ENCODE measurements around the gene BICC1. TPM values are rescaled to one million over a fixed set of nuclear protein-coding genes. Genes with fewer than 3 reads are reported as not detected.

The BICC1 gene
- total RNA-seq (2014; rRNA removed; shearing (Covaris generic)), result 8.6 and 11.8 TPM in 2 replicates

- DNase-seq (ENCODE audit: low spot score), result peak; percentile 4
Measured at GRCh38 chr10:58512491-58513187, at the start of gene BICC1. Gene BICC1, plus strand, starts transcription at chr10:58512872. Its CDS starts 272 bp downstream, at chr10:58513144.

- DNase-seq (ENCODE audit: low spot score), result no peak
Measured at GRCh38 chr10:58464956-58465355, 47.7 kb upstream of the BICC1 start.

GRCh38 chr10:58465629-58466028 lies 47.0 kb upstream of the BICC1 start:
- DNase-seq (ENCODE audit: low spot score), result no peak

- no peak for DNase-seq (ENCODE audit: low spot score)
Measured at GRCh38 chr10:58467931-58468635, 44.6 kb upstream of the BICC1 start.

GRCh38 chr10:58473976-58474375 lies 38.7 kb upstream of the BICC1 start:
- peak; percentile 7 for DNase-seq (ENCODE audit: low spot score)

GRCh38 chr10:58475322-58476277 lies 37.1 kb upstream of the BICC1 start:
- peak; percentile 8 for DNase-seq (ENCODE audit: low spot score)

GRCh38 chr10:58477122-58477521 lies 35.5 kb upstream of the BICC1 start:
- DNase-seq (ENCODE audit: low spot score), result peak; percentile 24

- DNase-seq (ENCODE audit: low spot score), result no peak
Measured at GRCh38 chr10:58477902-58478301, 34.8 kb upstream of the BICC1 start.

- DNase-seq (ENCODE audit: low spot score), result no peak
Measured at GRCh38 chr10:58479045-58479444, 33.6 kb upstream of the BICC1 start.

- no peak for DNase-seq (ENCODE audit: low spot score)
Measured at GRCh38 chr10:58480321-58480720, 32.4 kb upstream of the BICC1 start.

GRCh38 chr10:58481569-58482109 lies 31.0 kb upstream of the BICC1 start:
- DNase-seq (ENCODE audit: low spot score), result no peak

- DNase-seq (ENCODE audit: low spot score), result no peak
Measured at GRCh38 chr10:58486821-58487220, 25.9 kb upstream of the BICC1 start.

GRCh38 chr10:58488921-58489320 lies 23.8 kb upstream of the BICC1 start:
- no peak for DNase-seq (ENCODE audit: low spot score)

- DNase-seq (ENCODE audit: low spot score), result no peak
Measured at GRCh38 chr10:58502956-58503355, 9.7 kb upstream of the BICC1 start.

- DNase-seq (ENCODE audit: low spot score), result no peak
Measured at GRCh38 chr10:58508316-58508715, 4.4 kb upstream of the BICC1 start.

GRCh38 chr10:58511765-58512490 lies 744 bp upstream of the BICC1 start:
- no peak for DNase-seq (ENCODE audit: low spot score)

- peak; percentile 23 for DNase-seq (ENCODE audit: low spot score)
Measured at GRCh38 chr10:58513188-58514110, 777 bp downstream of the BICC1 start.

- DNase-seq (ENCODE audit: low spot score), result no peak
Measured at GRCh38 chr10:58514111-58514770, 1.6 kb downstream of the BICC1 start.

GRCh38 chr10:58515291-58515941 lies 2.7 kb downstream of the BICC1 start:
- DNase-seq (ENCODE audit: low spot score), result no peak
